Measurements from ENCODE around the gene NPEPL1. TPM values are rescaled to one million over a fixed set of nuclear protein-coding genes. Genes with fewer than 3 reads are reported as not detected.
A peak's percentile ranks its signal among the peaks of the same experiment; 100 is the strongest.

The NPEPL1 gene
- total and polyA plus RNA-seq, 8 donors: 15.3 to 134 (median 37.8) TPM

- H3K9me3 ChIP-seq: no peaks in the 10 kb centered on the region
- intact Hi-C loops (cut with DNase I; ENCODE audit: low total_unique reads): no loop called here
- WGBS, 5 donors: 72 to 81% (median 75%) methylated on average over 16 to 17 of the region's 17 CpGs
- H3K4me1 ChIP-seq: no peaks in the 10 kb centered on the region
- peaks cover 0 to 36% (median 0%) of the 10 kb centered on the region in 3 donors for H3K27me3 ChIP-seq
- TF ChIP-seq EP300 (IDR thresholded peaks at IDR 0.05): no peak
- no peak for TF ChIP-seq POLR2AphosphoS5 (IDR thresholded peaks at IDR 0.05)
- TF ChIP-seq POLR2A (IDR thresholded peaks at IDR 0.05): no peak
- TF ChIP-seq CTCF (IDR thresholded peaks at IDR 0.05): no peak
- H3K4me3 ChIP-seq: no peak overlapping the region
- H3K36me3 ChIP-seq: no peaks in the 10 kb centered on the region
- DNase-seq: peak in 1 of 2 donors; percentile 20
- H3K27ac ChIP-seq: no peak overlapping the region
These were observed 61.4 kb downstream of the NPEPL1 start for GRCh38 chr20:58753922-58754551.

GRCh38 chr20:58754584-58754983 lies 62.0 kb downstream of the NPEPL1 start:
- Histone ChIP-seq H3K27ac (no peak overlapping the region), H3K27me3 (peaks cover 0 to 36% (median 0%) of the 10 kb centered on the region in 3 donors), H3K4me1 (no peaks in the 10 kb centered on the region), H3K36me3 (no peaks in the 10 kb centered on the region), H3K9me3 (no peaks in the 10 kb centered on the region), H3K4me3 (no peak overlapping the region)
- no peak for DNase-seq
- intact Hi-C loops (cut with DNase I; ENCODE audit: low total_unique reads): no loop called here
- 69 to 79% (median 74%) methylated on average over 7 to 8 of the region's 8 CpGs for WGBS, 5 donors
- TF ChIP-seq POLR2A (IDR thresholded peaks at IDR 0.05): no peak
- TF ChIP-seq POLR2AphosphoS5 (IDR thresholded peaks at IDR 0.05): no peak
- TF ChIP-seq EP300 (IDR thresholded peaks at IDR 0.05): no peak
- no peak for TF ChIP-seq CTCF (IDR thresholded peaks at IDR 0.05)

DNA sequence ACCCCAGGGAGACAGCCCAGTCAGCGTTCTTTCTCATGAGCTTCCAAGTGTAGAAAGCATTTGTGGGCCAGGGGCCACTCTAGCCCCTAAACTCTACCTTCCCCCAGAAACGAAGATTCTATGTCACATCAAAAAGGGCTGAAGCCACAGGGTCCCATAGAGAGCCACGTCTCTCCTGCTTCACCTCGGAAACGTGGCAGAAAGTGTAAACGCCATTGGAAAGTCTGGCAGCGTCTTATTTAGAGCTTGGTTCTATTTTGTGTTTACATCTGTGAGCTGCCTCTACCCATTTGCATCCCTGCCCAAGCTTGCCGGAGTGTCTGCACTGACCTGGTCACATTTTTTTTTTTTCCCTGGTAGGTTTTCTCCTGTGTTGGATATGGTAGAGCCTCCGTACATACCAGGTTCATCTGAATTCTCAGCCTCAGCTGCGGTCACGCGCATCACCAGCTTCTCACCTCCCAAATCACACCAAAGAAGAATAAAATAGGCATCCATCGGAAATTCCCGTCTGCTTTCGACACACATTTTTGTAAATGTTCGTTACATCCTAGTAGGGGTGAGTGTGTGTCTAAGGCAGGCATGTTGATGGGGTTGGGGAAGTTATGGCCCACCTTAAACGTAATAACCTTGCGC lies 62.6 kb downstream of the NPEPL1 start:
- WGBS, 5 donors: 85 to 90% (median 88%) methylated on average over 17 to 18 of the region's 18 CpGs
- Histone ChIP-seq H3K4me3 (no peak overlapping the region), H3K27ac (no peak overlapping the region), H3K36me3 (no peaks in the 10 kb centered on the region), H3K9me3 (no peaks in the 10 kb centered on the region), H3K27me3 (peaks cover 0 to 42% (median 0%) of the 10 kb centered on the region in 3 donors), H3K4me1 (no peaks in the 10 kb centered on the region)
- TF ChIP-seq EP300 (IDR thresholded peaks at IDR 0.05) (no peak), CTCF (IDR thresholded peaks at IDR 0.05) (no peak), POLR2A (IDR thresholded peaks at IDR 0.05) (no peak)
- no peak for DNase-seq
- intact Hi-C loops (cut with DNase I; ENCODE audit: low total_unique reads): no loop called here

GRCh38 chr20:58755766-58756449 lies 63.3 kb downstream of the NPEPL1 start:
- H3K4me3 ChIP-seq: no peak overlapping the region
- intact Hi-C loops (cut with DNase I; ENCODE audit: low total_unique reads): no loop called here
- peaks cover 0 to 49% (median 0%) of the 10 kb centered on the region in 3 donors for H3K27me3 ChIP-seq
- TF ChIP-seq POLR2AphosphoS5 (IDR thresholded peaks at IDR 0.05): no peak
- WGBS, 5 donors: 73 to 80% (median 75%) methylated on average over 27 to 28 of the region's 28 CpGs
- peak in 1 of 2 donors; percentile 42 for DNase-seq
- H3K4me1 ChIP-seq: no peaks in the 10 kb centered on the region
- no peaks in the 10 kb centered on the region for H3K9me3 ChIP-seq
- H3K36me3 ChIP-seq: no peaks in the 10 kb centered on the region
- H3K27ac ChIP-seq: no peak overlapping the region
